Measurements from ENCODE around the gene C16orf82. TPM values are rescaled to one million over a fixed set of nuclear protein-coding genes. Genes with fewer than 3 reads are reported as not detected.

Gene C16orf82
- total RNA-seq, 4 donors from 2014 or later = not detected

- TF ChIP-seq CTCF (IDR thresholded peaks at IDR 0.05; ENCODE audit: low read depth) = no peak
Observed at GRCh38 chr16:27107185-27107592, 40.5 kb downstream of the C16orf82 start.

GRCh38 chr16:27108051-27108770 lies 41.5 kb downstream of the C16orf82 start:
- no peak for TF ChIP-seq CTCF (IDR thresholded peaks at IDR 0.05; ENCODE audit: low read depth)

- TF ChIP-seq CTCF (IDR thresholded peaks at IDR 0.05; ENCODE audit: low read depth) = no peak
Observed at GRCh38 chr16:27108826-27109665, 42.3 kb downstream of the C16orf82 start.

GRCh38 chr16:27109666-27110523 lies 43.2 kb downstream of the C16orf82 start:
- no peak for TF ChIP-seq CTCF (IDR thresholded peaks at IDR 0.05; ENCODE audit: low read depth)

GRCh38 chr16:27110524-27110896 lies 43.8 kb downstream of the C16orf82 start:
- no peak for TF ChIP-seq CTCF (IDR thresholded peaks at IDR 0.05; ENCODE audit: low read depth)

GRCh38 chr16:27111486-27111885 lies 44.8 kb downstream of the C16orf82 start:
- no peak for TF ChIP-seq CTCF (IDR thresholded peaks at IDR 0.05; ENCODE audit: low read depth)
